H1 (cell line): ENCODE measurements around the gene KRTDAP. TPM values are rescaled to one million over a fixed set of nuclear protein-coding genes. Genes with fewer than 3 reads are reported as not detected.

Experiments used
- CTCF ChIA-PET: fragments of 300-600 bp; sonication (Branson Sonifier 250); formaldehyde crosslinking; loops from one replicate; lab custom pipeline; 2021; ENCODE audit not compliant: partially characterized antibody; lab: Charles Lee
- POLR2A ChIA-PET: fragments of 300-600 bp; sonication (Branson Sonifier 250); formaldehyde crosslinking; loops from one replicate; lab custom pipeline; 2021; ENCODE audit warnings: inconsistent platforms; ENCODE audit not compliant: partially characterized antibody; lab: Charles Lee
- DNase-seq, 2 experiments: peaks; one replicate each; pipeline versions ENCODE4 v3.0.0 to v3.0.0-alpha.2; 2010 to 2022; ENCODE audit warnings: low spot score in 2 of 2, low read depth in 1 of 2, mixed read lengths in 1 of 2
- FAIRE-seq: peaks from 2 replicates; lab custom pipeline; 2011; peaks lifted over from hg19 to GRCh38; lab: Jason Lieb, UNC
- H2AFZ ChIP-seq: 2 replicates; pipeline ENCODE4 v1.8.1; 2012; ENCODE audit warnings: low read length, inconsistent platforms
- H2AK5ac ChIP-seq: 2 replicates; pipeline ENCODE4 v1.6.1; 2013; ENCODE audit warnings: low read depth, low read length
- H2BK120ac ChIP-seq: replicated peaks from 2 replicates; pipeline ENCODE3; 2013; ENCODE audit warnings: low read depth, low read length, inconsistent platforms
- H2BK12ac ChIP-seq: 2 replicates; pipeline ENCODE4 v1.6.1; 2013; ENCODE audit warnings: low read depth, low read length
- H2BK15ac ChIP-seq: 2 replicates; pipeline ENCODE4 v1.6.1; 2013; ENCODE audit warnings: low read length
- H2BK20ac ChIP-seq: 2 replicates; pipeline ENCODE4 v1.6.1; 2013; ENCODE audit warnings: low read length
- H2BK5ac ChIP-seq: 2 replicates; pipeline ENCODE4 v1.6.1; 2013; ENCODE audit warnings: low read depth, low read length
- H3K14ac ChIP-seq: 2 replicates; pipeline ENCODE4 v1.6.1; 2013; ENCODE audit warnings: inconsistent platforms; ENCODE audit not compliant: insufficient read length
- H3K18ac ChIP-seq: 2 replicates; pipeline ENCODE4 v1.6.1; 2013; ENCODE audit warnings: low read length; ENCODE audit errors: extremely low read depth
- H3K23ac ChIP-seq: 2 replicates; pipeline ENCODE4 v1.6.1; 2013; ENCODE audit warnings: inconsistent platforms; ENCODE audit not compliant: insufficient read length
- H3K23me2 ChIP-seq: 2 replicates; pipeline ENCODE4 v1.6.1; 2013; ENCODE audit warnings: low read depth, low read length
- H3K27ac ChIP-seq: 2 replicates; pipeline ENCODE4 v1.6.1; 2011; ENCODE audit warnings: low read depth, low read length, inconsistent platforms
- H3K27me3 ChIP-seq, 4 experiments: replicated peaks in 1 of 4; 1 replicate in 1 of 4; 2 replicates in 3 of 4; pipeline versions ENCODE4 v1.6.1 to v1.8.1; 2011 to 2013; ENCODE audit warnings: low read length in 3 of 4, mild to moderate bottlenecking in 3 of 4, inconsistent platforms in 2 of 4, mixed read lengths in 2 of 4, moderate library complexity in 1 of 4; ENCODE audit not compliant: control insufficient read depth in 3 of 4, insufficient read depth in 3 of 4; ENCODE audit errors: extremely low read depth in 1 of 4
- H3K36me3 ChIP-seq, 4 experiments: 2 replicates each; pipeline versions ENCODE4 v1.6.1 to v1.8.1; 2011 to 2013; ENCODE audit warnings: mild to moderate bottlenecking in 4 of 4, low read length in 3 of 4, moderate library complexity in 2 of 4, control low read depth in 1 of 4, inconsistent platforms in 1 of 4; ENCODE audit not compliant: insufficient read depth in 4 of 4, control insufficient read depth in 2 of 4
- H3K4ac ChIP-seq: replicated peaks from 2 replicates; pipeline ENCODE3; 2013; ENCODE audit warnings: low read length, low read depth, mixed read lengths, inconsistent platforms; ENCODE audit not compliant: insufficient read length
- H3K4me1 ChIP-seq, 4 experiments: replicated peaks in 1 of 4; 1 replicate in 1 of 4; 2 replicates in 3 of 4; pipeline versions ENCODE4 v1.6.1 to v1.8.1; 2011 to 2013; ENCODE audit warnings: low read length in 3 of 4, inconsistent platforms in 2 of 4, mixed read lengths in 1 of 4; ENCODE audit not compliant: insufficient read depth in 4 of 4, control insufficient read depth in 3 of 4
- H3K4me2 ChIP-seq, 2 experiments: 2 replicates each; pipeline versions ENCODE4 v1.6.1 to v1.8.1; 2011 to 2013; ENCODE audit warnings: low read depth in 2 of 2, low read length in 2 of 2, control low read depth in 1 of 2, inconsistent platforms in 1 of 2, mild to moderate bottlenecking in 1 of 2; ENCODE audit not compliant: insufficient read depth in 1 of 2
- H3K4me3 ChIP-seq, 4 experiments: fragments of 200-600, 300-600 bp in 1 of 4; sonication (generic), shearing (Covaris generic), sonication (Bioruptor Twin) in 1 of 4; 2 replicates each; pipeline versions ENCODE4 v1.5.1 to v1.8.1; 2011 to 2016; ENCODE audit warnings: low read length in 4 of 4, low read depth in 3 of 4, control low read depth in 2 of 4, inconsistent platforms in 2 of 4, mild to moderate bottlenecking in 2 of 4, mixed read lengths in 1 of 4, moderate library complexity in 1 of 4; ENCODE audit not compliant: insufficient read depth in 2 of 4; ENCODE audit errors: extremely low read depth in 1 of 4
- H3K56ac ChIP-seq: replicated peaks from 2 replicates; pipeline ENCODE3; 2013; ENCODE audit warnings: low read depth, mild to moderate bottlenecking, mixed read lengths, low read length, inconsistent platforms; ENCODE audit not compliant: insufficient read length
- H3K79me1 ChIP-seq: 2 replicates; pipeline ENCODE4 v1.6.1; 2013; ENCODE audit warnings: low read depth, low read length, control low read depth
- H3K79me2 ChIP-seq, 2 experiments: 2 replicates each; pipeline versions ENCODE4 v1.6.1 to v1.8.1; 2012 to 2013; ENCODE audit warnings: low read length in 2 of 2, mild to moderate bottlenecking in 2 of 2, inconsistent platforms in 1 of 2; ENCODE audit not compliant: insufficient read depth in 2 of 2, control insufficient read depth in 1 of 2
- H3K9ac ChIP-seq, 4 experiments: replicated peaks in 1 of 4; 1 replicate in 1 of 4; 2 replicates in 3 of 4; pipeline versions ENCODE4 v1.6.1 to v1.8.1; 2011 to 2013; ENCODE audit warnings: low read depth in 3 of 4, low read length in 3 of 4, control low read depth in 2 of 4, mild to moderate bottlenecking in 2 of 4, moderate library complexity in 2 of 4, inconsistent platforms in 1 of 4; ENCODE audit errors: extremely low read depth in 1 of 4
- H3K9me3 ChIP-seq, 2 experiments: 2 replicates each; pipeline versions ENCODE4 v1.6.1 to v1.8.1; 2012 to 2013; ENCODE audit warnings: mild to moderate bottlenecking in 2 of 2, moderate library complexity in 2 of 2, control low read depth in 1 of 2, inconsistent platforms in 1 of 2, low read depth in 1 of 2, low read length in 1 of 2, mixed read lengths in 1 of 2; ENCODE audit not compliant: insufficient read depth in 2 of 2
- H4K20me1 ChIP-seq, 2 experiments: replicated peaks in 1 of 2; 2 replicates each; pipeline versions ENCODE3 to v1.8.1; 2011 to 2013; ENCODE audit warnings: inconsistent platforms in 2 of 2, low read length in 2 of 2, mild to moderate bottlenecking in 1 of 2; ENCODE audit not compliant: insufficient read depth in 2 of 2, control insufficient read depth in 1 of 2
- H4K5ac ChIP-seq: 2 replicates; pipeline ENCODE4 v1.6.1; 2013; ENCODE audit warnings: low read length, low read depth, mixed read lengths, inconsistent platforms; ENCODE audit not compliant: insufficient read length
- H4K8ac ChIP-seq: 2 replicates; pipeline ENCODE4 v1.8.0; 2013; ENCODE audit warnings: mild to moderate bottlenecking, moderate library complexity, low read length, inconsistent platforms; ENCODE audit not compliant: insufficient read depth; ENCODE audit errors: extremely low read depth
- H4K91ac ChIP-seq: replicated peaks from 2 replicates; pipeline ENCODE3; 2013; ENCODE audit warnings: low read length, mixed read lengths, inconsistent platforms; ENCODE audit not compliant: insufficient read length
- GABPA ChIP-seq: IDR thresholded peaks from 2 replicates; pipeline ENCODE4 v1.6.1; 2011; ENCODE audit warnings: mild to moderate bottlenecking, low read length, moderate library complexity, borderline replicate concordance; ENCODE audit not compliant: insufficient read depth
- KDM1A ChIP-seq: fragments of 200-600, 300-600 bp; sonication (generic); IDR thresholded peaks from 2 replicates; pipeline ENCODE4 v1.7.1; 2016; ENCODE audit warnings: mild to moderate bottlenecking, low read length, borderline replicate concordance
- PHF8 ChIP-seq: fragments of 200-600 bp; sonication (generic); conservative IDR thresholded peaks from 2 replicates; pipeline ENCODE4 v1.7.1; 2012; ENCODE audit warnings: low read depth, mild to moderate bottlenecking, inconsistent platforms, low read length, moderate library complexity
- RNF2 ChIP-seq: fragments of 200-900, 300-1000 bp; sonication (generic); IDR thresholded peaks from 2 replicates; pipeline ENCODE4 v1.7.1; 2016; ENCODE audit warnings: borderline replicate concordance, low read depth, mild to moderate bottlenecking, antibody characterized with exemption, low read length; ENCODE audit not compliant: poor library complexity, severe bottlenecking; ENCODE audit errors: missing control alignments
- TAF7 ChIP-seq: optimal IDR thresholded peaks from 2 replicates; pipeline ENCODE3; 2011; ENCODE audit warnings: low read depth, mild to moderate bottlenecking, inconsistent platforms, low read length, moderate library complexity, borderline replicate concordance
- WGBS, 2 experiments: shearing (Covaris generic) in 1 of 2; methylation state at CpG; one replicate each; pipeline versions ENCODE4 v1.1.6 to v1.1.7; 2013 to 2015; ENCODE audit warnings: low lambda C conversion rate in 2 of 2, mixed read lengths in 2 of 2, inconsistent platforms in 1 of 2, low coverage in 1 of 2, missing lambda C conversion rate in 1 of 2; ENCODE audit not compliant: insufficient replicate concordance in 2 of 2, insufficient coverage in 1 of 2, insufficient read length in 1 of 2; ENCODE audit errors: extremely low coverage in 1 of 2, missing lambda C conversion rate in 1 of 2; 5-methylcytosine and 5-hydroxymethylcytosine counted together
- polyA plus RNA-seq, 7 experiments: library from polyadenylated mRNA; depleted of rRNA in 3 of 7; stranded (reverse) in 5 of 7; unstranded in 2 of 7; fragments of >200 nt in 5 of 7; fragments of 200-250 nt in 2 of 7; gene quantifications; 1 replicate in 5 of 7; 2 replicates in 1 of 7; 4 replicates in 1 of 7; pipeline versions ENCODE4 v1.2.1 to v1.2.3, GENCODE V29; 2011 to 2013; ENCODE audit warnings: missing spikeins in 2 of 7, mixed read lengths in 2 of 7
- total RNA-seq: library from RNA; stranded (reverse); fragmentation: NEBNext Ultra II Directional; extraction: Animal tissue kit (Norgen Biotek cat#: 25700); gene quantifications from 2 replicates; pipeline ENCODE4 v1.2.1, GENCODE V29; 2021

Gene KRTDAP
- total and polyA plus RNA-seq, 2 of the 8 experiments (the other 6 are each of a cell fraction or from before 2014, with no cell fraction given), result 0.69 to 0.88 TPM

DNA sequence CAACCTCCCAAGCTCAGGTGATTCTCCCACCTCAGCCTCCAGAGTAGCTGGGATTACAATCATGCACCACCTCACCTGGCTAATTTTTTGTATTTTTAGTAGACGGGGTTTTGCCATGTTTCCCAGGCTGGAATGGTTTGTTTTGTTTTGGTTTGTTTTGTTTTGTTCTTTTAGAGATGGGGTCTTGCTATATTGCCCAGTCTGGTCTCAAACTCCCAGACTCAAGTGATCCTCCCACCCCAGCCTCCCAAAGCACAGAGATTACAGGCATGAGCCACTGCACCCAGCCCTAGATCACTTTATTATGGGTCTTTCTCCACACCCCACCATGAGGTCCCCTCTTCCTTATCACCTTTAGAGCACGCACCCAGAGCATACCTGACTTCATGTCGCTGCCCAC is 8.0 kb upstream of the KRTDAP start:
- no peak overlapping the region for H3K4me3 ChIP-seq
- TF ChIP-seq RNF2 (no peak), PHF8 (no peak), TAF7 (no peak), KDM1A (peak; percentile 23; the same call in 1 of the 2 replicates), GABPA (no peak)
- H3K27ac ChIP-seq, result no peak overlapping the region
- H4K20me1 ChIP-seq, result peaks cover 2 to 17% of the 10 kb centered on the region in 2 experiments
- H3K18ac ChIP-seq, result no peak overlapping the region
- no peak overlapping the region for H2BK12ac ChIP-seq
- 0 out of 2 replicates have a peak overlapping the region, but pooled peaks have one; percentile 8 for H4K8ac ChIP-seq
- H3K79me2 ChIP-seq, result no peaks in the 10 kb centered on the region
- DNase-seq (no peak), FAIRE-seq (no peak)
- no peak overlapping the region for H3K14ac ChIP-seq
- H2BK5ac ChIP-seq, result no peak overlapping the region
- no peak overlapping the region for H2BK120ac ChIP-seq
- H2BK15ac ChIP-seq, result no peak overlapping the region
- no peak overlapping the region for H4K91ac ChIP-seq
- no peak overlapping the region for H3K4me2 ChIP-seq
- H2AK5ac ChIP-seq, result no peak overlapping the region
- H3K23ac ChIP-seq, result no peak overlapping the region
- H3K56ac ChIP-seq, result no peak overlapping the region
- ChIA-PET CTCF (interaction anchor here (0.7 to 2.2 kb wide), 9 partner anchors 9 to 231 kb away, joined by 3 to 15 read pairs (median 4); no protein-coding TSS in a partner anchor), POLR2A (interaction anchor here (0.6 to 4.1 kb wide), 7 partner anchors 9 to 217 kb away, joined by 3 to 110 read pairs (median 4); partner anchors contain the start of gene CD22)
- no peak overlapping the region; a peak in 2 of 7 replicates for H3K9ac ChIP-seq
- H3K36me3 ChIP-seq, result peaks cover 11 to 45% (median 32%) of the 10 kb centered on the region in 4 experiments
- 88% methylated on average over 3 of the region's 3 CpGs; no CpG with 5 or more reads in 1 of the 2 experiments for WGBS, 2 experiments
- H3K27me3 ChIP-seq, result no peaks in the 10 kb centered on the region
- H2BK20ac ChIP-seq, result no peak overlapping the region
- no peaks in the 10 kb centered on the region for H3K23me2 ChIP-seq
- no peak overlapping the region for H4K5ac ChIP-seq
- H2AFZ ChIP-seq, result no peak overlapping the region
- no peak overlapping the region for H3K4ac ChIP-seq
- peaks cover 0 to 5% (median 3%) of the 10 kb centered on the region in 4 experiments; a peak in 3 of 7 replicates for H3K4me1 ChIP-seq
- H3K79me1 ChIP-seq, result no peaks in the 10 kb centered on the region
- H3K9me3 ChIP-seq, result no peaks in the 10 kb centered on the region
